PC-3 (cell line): ENCODE measurements around the gene TTC39B. TPM values are rescaled to one million over a fixed set of nuclear protein-coding genes. Genes with fewer than 3 reads are reported as not detected.

Source experiments
- ATAC-seq: fragments of 200-7000 bp; cut with Tn5 transposase; 2 replicates; pipeline ENCODE4 v1.9.1; 2020; ENCODE audit warnings: mild to moderate bottlenecking, moderate library complexity
- BruUV-seq: library from RNA; stranded (reverse); fragments of 400-500 nt; replicated peaks from 2 replicates; lab custom pipeline; 2021; lab: Mats Ljungman, UMichigan
- CTCF ChIA-PET: fragments of 300-600 bp; sonication (Branson Sonifier 250); formaldehyde crosslinking; loops from one replicate; lab custom pipeline; 2022; ENCODE audit warnings: antibody characterized with exemption; lab: Charles Lee
- POLR2A ChIA-PET: fragments of 300-600 bp; sonication (Branson Sonifier 250); formaldehyde crosslinking; loops from one replicate; lab custom pipeline; 2022; ENCODE audit warnings: antibody characterized with exemption; ENCODE audit not compliant: unreplicated experiment; lab: Charles Lee
- DNase-seq: peaks from one replicate; pipeline ENCODE4 v3.0.0-alpha.2; 2015
- H2AFZ ChIP-seq: fragments of 300-600 bp; sonication (generic); 2 replicates; pipeline ENCODE4 v1.6.0; 2016; ENCODE audit warnings: antibody characterized with exemption, low read length
- H3F3A ChIP-seq: fragments of 300-600 bp; sonication (generic); one replicate; pipeline ENCODE4 v1.6.0; 2017; ENCODE audit warnings: antibody characterized with exemption, low read length, control low read depth, mild to moderate bottlenecking; ENCODE audit not compliant: unreplicated experiment
- H3K27ac ChIP-seq: fragments of 300-600 bp; sonication (generic); 2 replicates; pipeline ENCODE4 v1.5.1; 2016; ENCODE audit warnings: mild to moderate bottlenecking, low read length
- H3K27me3 ChIP-seq: fragments of 300-600 bp; sonication (generic); 2 replicates; pipeline ENCODE4 v1.6.1; 2016; ENCODE audit warnings: low read length, mixed read lengths
- H3K36me3 ChIP-seq: fragments of 300-600 bp; sonication (generic); 2 replicates; pipeline ENCODE4 v1.6.1; 2016; ENCODE audit warnings: low read depth, mixed run types, low read length, mixed read lengths
- H3K4me1 ChIP-seq: fragments of 300-600 bp; sonication (generic); 2 replicates; pipeline ENCODE4 v1.5.1; 2016; ENCODE audit warnings: low read length; ENCODE audit not compliant: insufficient read depth
- H3K4me2 ChIP-seq: fragments of 300-600 bp; sonication (generic); 2 replicates; pipeline ENCODE4 v1.6.0; 2016; ENCODE audit warnings: low read length
- H3K4me3 ChIP-seq: fragments of 300-600 bp; sonication (generic); 2 replicates; pipeline ENCODE4 v1.5.1; 2016; ENCODE audit warnings: mild to moderate bottlenecking, low read length, mixed read lengths
- H3K79me2 ChIP-seq: fragments of 300-600 bp; sonication (generic); 2 replicates; pipeline ENCODE4 v1.6.1; 2017; ENCODE audit warnings: low read length, mixed read lengths
- H3K9ac ChIP-seq: fragments of 300-600 bp; sonication (generic); 2 replicates; pipeline ENCODE4 v1.6.0; 2016; ENCODE audit warnings: mild to moderate bottlenecking, low read length
- H3K9me2 ChIP-seq: fragments of 300-600 bp; sonication (generic); replicated peaks from 2 replicates; pipeline ENCODE4 v1.6.1; 2016; ENCODE audit warnings: mixed run types, low read length, mixed read lengths
- H3K9me3 ChIP-seq: fragments of 300-600 bp; sonication (generic); 2 replicates; pipeline ENCODE4 v1.6.1; 2016; ENCODE audit warnings: low read length, mixed read lengths
- H4K20me1 ChIP-seq: fragments of 300-600 bp; sonication (generic); 2 replicates; pipeline ENCODE4 v1.6.1; 2016; ENCODE audit warnings: low read length, mixed read lengths
- CTCF ChIP-seq: fragments of 300-600 bp; sonication (generic); conservative IDR thresholded peaks from 2 replicates; pipeline ENCODE4 v1.5.1; 2017; ENCODE audit warnings: antibody characterized with exemption, low read depth, mild to moderate bottlenecking, low read length
- EZH2 ChIP-seq: fragments of 300-600 bp; sonication (generic); IDR thresholded peaks from one replicate; pipeline ENCODE4 v1.6.1; 2017; ENCODE audit warnings: antibody characterized with exemption, mild to moderate bottlenecking, low read length; ENCODE audit not compliant: unreplicated experiment
- EZH2phosphoT487 ChIP-seq: fragments of 300-600 bp; sonication (generic); IDR thresholded peaks from 2 replicates; pipeline ENCODE4 v1.6.1; 2018; ENCODE audit warnings: mild to moderate bottlenecking, antibody characterized with exemption, low read length, borderline replicate concordance
- intact Hi-C: fragments of 100-400 bp; cut with micrococcal nuclease; formaldehyde crosslinking; loops from 2 replicates; pipeline ENCODE4 v1.9.0; 2023
- total RNA-seq: library from RNA; depleted of rRNA; stranded (reverse); fragments of >200 nt; gene quantifications from 2 replicates; pipeline ENCODE4 v1.2.3, GENCODE V29; 2014

The TTC39B gene
- total RNA-seq, 1 experiment from 2014 or later: 1.5 TPM

GRCh38 chr9:15253786-15254185 lies 53.2 kb downstream of the TTC39B start:
- Histone ChIP-seq H3K27ac (no peak overlapping the region), H3K4me2 (no peak overlapping the region), H3K79me2 (no peaks in the 10 kb centered on the region), H3K4me1 (no peaks in the 10 kb centered on the region), H4K20me1 (no peaks in the 10 kb centered on the region), H3K9me3 (no peaks in the 10 kb centered on the region), H2AFZ (no peak overlapping the region), H3F3A (no peaks in the 10 kb centered on the region), H3K9me2 (no peaks in the 10 kb centered on the region), H3K9ac (no peak overlapping the region), H3K4me3 (no peak overlapping the region), H3K27me3 (no peaks in the 10 kb centered on the region), H3K36me3 (no peaks in the 10 kb centered on the region)
- no TSS peak for BruUV-seq
- ATAC-seq (no peak), DNase-seq (no peak)
- intact Hi-C loops: no loop called here
- CTCF ChIA-PET: no interaction called here
- POLR2A ChIA-PET: no interaction called here
- no peak for TF ChIP-seq EZH2
- TF ChIP-seq EZH2phosphoT487: no peak
- no peak for TF ChIP-seq CTCF

- H3K9ac ChIP-seq: no peak overlapping the region
- CTCF ChIA-PET: no interaction called here
- intact Hi-C loops: no loop called here
Observed at GRCh38 chr9:15253197-15253596, 53.8 kb downstream of the TTC39B start.

More at GRCh38 chr9:15253197-15253596, 53.8 kb downstream of the TTC39B start:
- Histone ChIP-seq H3K27ac (no peak overlapping the region), H3K79me2 (no peaks in the 10 kb centered on the region), H3K9me3 (no peaks in the 10 kb centered on the region), H3K4me2 (no peak overlapping the region), H3K9me2 (no peaks in the 10 kb centered on the region), H3F3A (no peaks in the 10 kb centered on the region), H3K36me3 (no peaks in the 10 kb centered on the region), H2AFZ (no peak overlapping the region), H3K27me3 (no peaks in the 10 kb centered on the region), H3K4me3 (no peak overlapping the region), H4K20me1 (no peaks in the 10 kb centered on the region), H3K4me1 (no peaks in the 10 kb centered on the region)
- BruUV-seq: no TSS peak
- POLR2A ChIA-PET: no interaction called here
- ATAC-seq (no peak), DNase-seq (peak; percentile 39)
- TF ChIP-seq CTCF: no peak
- TF ChIP-seq EZH2: no peak
- no peak for TF ChIP-seq EZH2phosphoT487
